ENCODE measurements around the gene DNAH14. TPM values are rescaled to one million over a fixed set of nuclear protein-coding genes. Genes with fewer than 3 reads are reported as not detected.

The DNAH14 gene
- total RNA-seq, 1 experiment from 2014 or later: 69.7 TPM

- no TSS peak for BruUV-seq (replicated peaks)
- no peaks in the 10 kb centered on the region for H3K27me3 Mint-ChIP-seq (ENCODE audit: insufficient read depth, unreplicated experiment)
- intact Hi-C loops (cut with micrococcal nuclease): no loop called here
- H3K4me3 Mint-ChIP-seq (ENCODE audit: unreplicated experiment): no peak overlapping the region
- CTCF ChIA-PET: interaction anchor here (0.6 to 1.9 kb wide), 11 partner anchors 7 to 1962 kb away, joined by 3 to 6 read pairs (median 4); no protein-coding TSS in a partner anchor
- H3K9me3 Mint-ChIP-seq (ENCODE audit: unreplicated experiment): no peaks in the 10 kb centered on the region
- no peak for DNase-seq (ENCODE audit: unreplicated experiment)
- POLR2A ChIA-PET: interaction anchor here (0.6 to 20.7 kb wide), 6 partner anchors 13 to 122 kb away, joined by 3 to 611 read pairs (median 5); partner anchors contain the start of gene LBR
- H3K27ac Mint-ChIP-seq (ENCODE audit: low read depth, unreplicated experiment): no peak overlapping the region
- H3K36me3 Mint-ChIP-seq (ENCODE audit: insufficient read depth, unreplicated experiment): peaks cover 4% of the 10 kb centered on the region
- TF ChIP-seq, protein P1, sequence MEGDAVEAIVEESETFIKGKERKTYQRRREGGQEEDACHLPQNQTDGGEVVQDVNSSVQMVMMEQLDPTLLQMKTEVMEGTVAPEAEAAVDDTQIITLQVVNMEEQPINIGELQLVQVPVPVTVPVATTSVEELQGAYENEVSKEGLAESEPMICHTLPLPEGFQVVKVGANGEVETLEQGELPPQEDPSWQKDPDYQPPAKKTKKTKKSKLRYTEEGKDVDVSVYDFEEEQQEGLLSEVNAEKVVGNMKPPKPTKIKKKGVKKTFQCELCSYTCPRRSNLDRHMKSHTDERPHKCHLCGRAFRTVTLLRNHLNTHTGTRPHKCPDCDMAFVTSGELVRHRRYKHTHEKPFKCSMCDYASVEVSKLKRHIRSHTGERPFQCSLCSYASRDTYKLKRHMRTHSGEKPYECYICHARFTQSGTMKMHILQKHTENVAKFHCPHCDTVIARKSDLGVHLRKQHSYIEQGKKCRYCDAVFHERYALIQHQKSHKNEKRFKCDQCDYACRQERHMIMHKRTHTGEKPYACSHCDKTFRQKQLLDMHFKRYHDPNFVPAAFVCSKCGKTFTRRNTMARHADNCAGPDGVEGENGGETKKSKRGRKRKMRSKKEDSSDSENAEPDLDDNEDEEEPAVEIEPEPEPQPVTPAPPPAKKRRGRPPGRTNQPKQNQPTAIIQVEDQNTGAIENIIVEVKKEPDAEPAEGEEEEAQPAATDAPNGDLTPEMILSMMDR (IDR thresholded peaks at IDR 0.05; ENCODE audit: unreplicated experiment): no peak
- peaks cover 19% of the 10 kb centered on the region for H3K4me1 Mint-ChIP-seq (ENCODE audit: insufficient read depth, unreplicated experiment)
These were observed 512.0 kb downstream of the DNAH14 start for GRCh38 chr1:225441314-225442122.

DNA sequence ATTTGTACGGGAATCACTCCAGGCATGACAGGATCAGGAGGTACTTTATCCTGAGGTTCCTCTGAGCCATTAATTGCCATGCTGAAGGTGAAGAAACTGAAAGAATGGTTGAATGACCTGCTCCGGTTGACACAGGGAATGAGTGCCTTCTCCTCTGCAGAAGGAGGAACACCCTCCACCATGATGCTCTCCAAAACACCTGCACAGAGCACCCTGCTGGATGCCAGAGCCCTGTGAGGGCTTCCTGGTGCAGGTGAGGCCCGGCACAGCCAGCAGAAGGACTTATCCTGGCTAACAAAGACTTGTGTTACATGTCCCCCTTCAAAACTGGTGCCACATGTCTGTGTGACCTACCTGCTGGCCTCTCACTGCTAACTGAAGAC, 512.6 kb downstream of the DNAH14 start:
- Mint-ChIP-seq H3K36me3 (ENCODE audit: insufficient read depth, unreplicated experiment) (peaks cover 4% of the 10 kb centered on the region), H3K9me3 (ENCODE audit: unreplicated experiment) (no peaks in the 10 kb centered on the region), H3K4me1 (ENCODE audit: insufficient read depth, unreplicated experiment) (peaks cover 19% of the 10 kb centered on the region), H3K27me3 (ENCODE audit: insufficient read depth, unreplicated experiment) (no peaks in the 10 kb centered on the region), H3K27ac (ENCODE audit: low read depth, unreplicated experiment) (no peak overlapping the region), H3K4me3 (ENCODE audit: unreplicated experiment) (no peak overlapping the region)
- ChIA-PET POLR2A (interaction anchor here (0.7 to 20.7 kb wide), 4 partner anchors 12 to 47 kb away, joined by 3 to 611 read pairs (median 10); partner anchors contain the start of gene LBR), CTCF (interaction anchor here (0.6 to 1.6 kb wide), 8 partner anchors 19 to 957 kb away, joined by 3 to 5 read pairs (median 3); no protein-coding TSS in a partner anchor)
- BruUV-seq (replicated peaks): no TSS peak
- no peak for DNase-seq (ENCODE audit: unreplicated experiment)
- TF ChIP-seq, protein P1 (IDR thresholded peaks at IDR 0.05; ENCODE audit: unreplicated experiment): no peak
- intact Hi-C loops (cut with micrococcal nuclease): no loop called here

- Mint-ChIP-seq H3K27ac (ENCODE audit: low read depth, unreplicated experiment) (peak overlapping the region; percentile 76), H3K4me1 (ENCODE audit: insufficient read depth, unreplicated experiment) (peaks cover 36% of the 10 kb centered on the region), H3K36me3 (ENCODE audit: insufficient read depth, unreplicated experiment) (peaks cover 15% of the 10 kb centered on the region), H3K4me3 (ENCODE audit: unreplicated experiment) (peak overlapping the region; percentile 35), H3K9me3 (ENCODE audit: unreplicated experiment) (no peaks in the 10 kb centered on the region), H3K27me3 (ENCODE audit: insufficient read depth, unreplicated experiment) (no peaks in the 10 kb centered on the region)
- no TSS peak for BruUV-seq (replicated peaks)
- CTCF ChIA-PET: interaction anchor here (0.6 to 3.0 kb wide), 12 partner anchors 9 to 542 kb away, joined by 3 to 18 read pairs (median 4); partner anchors contain the start of gene LBR
- TF ChIP-seq, protein P1 (IDR thresholded peaks at IDR 0.05; ENCODE audit: unreplicated experiment): no peak
- peak; percentile 51 for DNase-seq (ENCODE audit: unreplicated experiment)
- POLR2A ChIA-PET: interaction anchor here (0.6 to 20.7 kb wide), 13 partner anchors 9 to 980 kb away, joined by 3 to 611 read pairs (median 5); partner anchors contain the start of gene LBR
- intact Hi-C loops (cut with micrococcal nuclease): loop anchor here (1.0 kb wide), 1 partner anchor 18 kb away; the partner anchor contains the start of gene LBR
These were observed 516.4 kb downstream of the DNAH14 start for GRCh38 chr1:225445639-225446594.
